SU-DHL-6 (cell line): Measurements from ENCODE around the gene DCLK1.
"Not testable (repeated sequence)": the region's sequence is repeated elsewhere in the genome, so short reads cannot be mapped to it uniquely, and the experiment has no call there.

ENCODE experiments used
- H2AFZ ChIP-seq: fragments of 200-600 bp; sonication (generic); 2 replicates; pipeline ENCODE4 v1.6.1; 2014; ENCODE audit warnings: low read depth, mild to moderate bottlenecking, moderate library complexity, mixed read lengths, antibody characterized with exemption, low read length; ENCODE audit not compliant: severe bottlenecking
- H3F3A ChIP-seq: fragments of 200-600 bp; shearing (Covaris generic); 2 replicates; pipeline ENCODE4 v1.6.0; 2016; ENCODE audit warnings: antibody characterized with exemption, mild to moderate bottlenecking; ENCODE audit not compliant: insufficient read depth
- H3K27ac ChIP-seq: fragments of 200-600 bp; sonication (generic); 2 replicates; pipeline ENCODE4 v1.5.1; 2016; ENCODE audit warnings: low read depth, mild to moderate bottlenecking, low read length, moderate library complexity, mixed read lengths
- H3K27me3 ChIP-seq: fragments of 200-600 bp; sonication (generic), shearing (Covaris generic); 2 replicates; pipeline ENCODE4 v1.6.0; 2014; ENCODE audit warnings: mild to moderate bottlenecking, low read length
- H3K36me3 ChIP-seq: fragments of 200-600 bp; sonication (generic); 2 replicates; pipeline ENCODE4 v1.6.1; 2014; ENCODE audit warnings: mild to moderate bottlenecking, low read length, mixed read lengths
- H3K4me2 ChIP-seq: fragments of 300-600, 200-600 bp; shearing (Covaris generic), sonication (generic); 2 replicates; pipeline ENCODE4 v1.6.0; 2014; ENCODE audit warnings: low read length, low read depth, mild to moderate bottlenecking; ENCODE audit not compliant: poor library complexity, severe bottlenecking
- H3K4me3 ChIP-seq: fragments of 200-600 bp; sonication (generic); 2 replicates; pipeline ENCODE4 v1.5.1; 2014; ENCODE audit warnings: antibody characterized with exemption, low read length, mild to moderate bottlenecking, mixed read lengths; ENCODE audit not compliant: insufficient read depth, poor library complexity, severe bottlenecking
- H3K79me2 ChIP-seq: fragments of 200-600 bp; sonication (generic); 2 replicates; pipeline ENCODE4 v1.6.1; 2014; ENCODE audit warnings: mild to moderate bottlenecking, low read length, moderate library complexity; ENCODE audit not compliant: insufficient read depth
- H3K9ac ChIP-seq: fragments of 200-600 bp; sonication (generic); 2 replicates; pipeline ENCODE4 v1.7.0; 2014; ENCODE audit warnings: mild to moderate bottlenecking, low read length
- H3K9me2 ChIP-seq: fragments of 200-600 bp; sonication (generic); replicated peaks from 2 replicates; pipeline ENCODE4 v1.6.1; 2014; ENCODE audit warnings: low read length; ENCODE audit not compliant: insufficient read depth
- H3K9me3 ChIP-seq: fragments of 200-600 bp; sonication (generic); 2 replicates; pipeline ENCODE4 v1.6.1; 2014; ENCODE audit warnings: low read length, mixed read lengths; ENCODE audit not compliant: insufficient read depth
- H4K20me1 ChIP-seq: fragments of 200-600 bp; sonication (generic); 2 replicates; pipeline ENCODE4 v1.6.1; 2014; ENCODE audit warnings: low read depth, mild to moderate bottlenecking, antibody characterized with exemption, low read length, moderate library complexity, mixed read lengths
- CTCF ChIP-seq: fragments of 200-600 bp; sonication (generic); IDR thresholded peaks from one replicate; pipeline ENCODE4 v1.5.1; 2017; ENCODE audit warnings: antibody characterized with exemption, mild to moderate bottlenecking, low read length, moderate library complexity; ENCODE audit not compliant: insufficient read depth, poor library complexity, severe bottlenecking
- EZH2phosphoT487 ChIP-seq: fragments of 200-600 bp; sonication (generic), shearing (Covaris generic); conservative IDR thresholded peaks from 2 replicates; pipeline ENCODE4 v1.6.1; 2018; ENCODE audit warnings: mild to moderate bottlenecking, antibody characterized with exemption, low read length, moderate library complexity, mixed read lengths

Gene DCLK1

GRCh38 chr13:35984287-35984686 is 146.9 kb downstream of the DCLK1 start:
- Histone ChIP-seq H3K27ac (no peak overlapping the region), H3K79me2 (no peaks in the 10 kb centered on the region), H4K20me1 (no peaks in the 10 kb centered on the region), H3K9me3 (no peaks in the 10 kb centered on the region), H3K4me3 (no peak overlapping the region), H3K36me3 (no peaks in the 10 kb centered on the region), H3K9me2 (no peaks in the 10 kb centered on the region), H3K9ac (no peak overlapping the region), H2AFZ (no peak overlapping the region), H3K4me2 (no peak overlapping the region), H3F3A (no peaks in the 10 kb centered on the region), H3K27me3 (no peaks in the 10 kb centered on the region)
- TF ChIP-seq CTCF, result no peak
- TF ChIP-seq EZH2phosphoT487, result no peak

GRCh38 chr13:35983703-35984102 is 147.5 kb downstream of the DCLK1 start:
- not testable (repeated sequence) for H3K9ac ChIP-seq, H4K20me1 ChIP-seq, H3K36me3 ChIP-seq

GRCh38 chr13:35983206-35983605 is 148.0 kb downstream of the DCLK1 start:
- TF ChIP-seq CTCF (no peak), EZH2phosphoT487 (no peak)
- no peaks in the 10 kb centered on the region for H3K79me2 ChIP-seq
- H3K27me3 ChIP-seq, result no peaks in the 10 kb centered on the region
- no peak overlapping the region for H3K27ac ChIP-seq
- H2AFZ ChIP-seq, result no peak overlapping the region
- H4K20me1 ChIP-seq, result no peaks in the 10 kb centered on the region
- no peak overlapping the region for H3K4me2 ChIP-seq
- H3F3A ChIP-seq, result no peaks in the 10 kb centered on the region
- H3K36me3 ChIP-seq, result no peaks in the 10 kb centered on the region
- H3K9me2 ChIP-seq, result no peaks in the 10 kb centered on the region
- no peak overlapping the region for H3K4me3 ChIP-seq
- no peak overlapping the region for H3K9ac ChIP-seq
- H3K9me3 ChIP-seq, result no peaks in the 10 kb centered on the region

More at GRCh38 chr13:35983703-35984102, 147.5 kb downstream of the DCLK1 start:
- not testable (repeated sequence) for H3K27ac ChIP-seq, H2AFZ ChIP-seq, H3K4me3 ChIP-seq, H3K9me2 ChIP-seq, H3K9me3 ChIP-seq, H3K79me2 ChIP-seq, H3F3A ChIP-seq, H3K27me3 ChIP-seq, H3K4me2 ChIP-seq

GRCh38 chr13:35979361-35979951 is 151.7 kb downstream of the DCLK1 start:
- H3K27me3 ChIP-seq, result no peaks in the 10 kb centered on the region
- no peaks in the 10 kb centered on the region for H3F3A ChIP-seq
- H3K36me3 ChIP-seq, result no peaks in the 10 kb centered on the region
- no peak overlapping the region for H3K4me2 ChIP-seq
- no peaks in the 10 kb centered on the region for H3K9me2 ChIP-seq
- H3K27ac ChIP-seq, result no peak overlapping the region
- no peaks in the 10 kb centered on the region for H4K20me1 ChIP-seq
- H3K4me3 ChIP-seq, result no peak overlapping the region
- TF ChIP-seq CTCF (no peak), EZH2phosphoT487 (no peak)
- no peaks in the 10 kb centered on the region for H3K9me3 ChIP-seq
- H2AFZ ChIP-seq, result no peak overlapping the region
- no peaks in the 10 kb centered on the region for H3K79me2 ChIP-seq
- H3K9ac ChIP-seq, result no peak overlapping the region
